GM15510 (cell line): ENCODE data around the gene CCP110.
A peak's percentile ranks its signal among the peaks of the same experiment; 100 is the strongest.

Experiments used
- POLR2A ChIP-seq: IDR thresholded peaks from 3 replicates; pipeline ENCODE4 v1.6.1; 2011; ENCODE audit warnings: borderline replicate concordance; ENCODE audit not compliant: insufficient read length; ENCODE audit errors: extremely low read depth

The CCP110 gene

GRCh38 chr16:19502395-19503131 lies 21.2 kb upstream of the CCP110 start:
- no peak for TF ChIP-seq POLR2A

DNA sequence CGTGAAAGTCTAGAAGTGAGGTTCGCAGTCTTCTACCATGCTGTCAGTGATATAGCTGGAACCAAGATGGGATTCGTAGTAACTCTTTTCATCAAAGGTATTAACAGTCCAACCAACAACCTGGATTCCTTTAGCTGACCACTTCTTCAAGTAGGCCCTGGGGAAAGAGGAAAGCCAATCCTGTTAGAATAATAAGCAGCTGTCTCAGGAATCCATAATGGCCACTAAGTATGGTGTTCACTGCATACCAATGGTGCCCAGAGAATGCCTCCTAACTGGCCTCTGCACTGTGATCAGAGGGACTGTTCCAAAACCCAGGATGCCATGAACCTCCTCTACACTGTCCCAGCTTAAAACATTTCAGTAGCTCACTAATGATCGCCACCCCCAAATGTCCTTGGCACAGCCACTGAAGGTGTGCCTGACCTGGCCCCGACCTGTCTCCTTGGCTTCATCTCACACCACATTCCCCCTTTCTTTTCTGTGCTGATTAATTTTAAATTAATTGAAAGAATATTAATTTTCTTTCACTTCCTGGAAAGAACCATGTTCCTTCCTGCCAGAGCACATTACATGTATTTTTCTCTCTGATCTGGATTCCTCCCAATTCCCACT lies 20.2 kb upstream of the CCP110 start:
- no peak for TF ChIP-seq POLR2A

GRCh38 chr16:19505600-19506303 lies 18.0 kb upstream of the CCP110 start:
- no peak for TF ChIP-seq POLR2A

DNA sequence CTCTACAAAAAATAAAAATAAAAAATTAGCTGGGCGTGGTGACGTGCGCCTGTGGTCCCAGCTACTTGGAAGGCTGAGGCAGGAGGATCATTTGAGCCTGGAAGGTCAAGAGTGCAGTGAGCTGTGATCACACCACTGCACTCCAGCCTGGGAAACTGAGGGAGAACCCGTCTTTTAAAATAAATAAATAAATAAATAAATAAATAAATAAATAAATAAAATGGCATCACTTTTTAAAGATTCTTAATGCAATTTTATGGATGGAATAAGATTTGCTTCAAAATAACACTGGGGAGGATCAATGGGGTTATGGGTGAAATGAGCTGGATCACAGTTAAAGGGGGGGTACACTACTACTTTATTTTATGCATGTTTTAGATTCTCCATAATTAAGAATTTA lies 16.8 kb upstream of the CCP110 start:
- no peak for TF ChIP-seq POLR2A

GRCh38 chr16:19507867-19508266 lies 15.9 kb upstream of the CCP110 start:
- TF ChIP-seq POLR2A: no peak

DNA sequence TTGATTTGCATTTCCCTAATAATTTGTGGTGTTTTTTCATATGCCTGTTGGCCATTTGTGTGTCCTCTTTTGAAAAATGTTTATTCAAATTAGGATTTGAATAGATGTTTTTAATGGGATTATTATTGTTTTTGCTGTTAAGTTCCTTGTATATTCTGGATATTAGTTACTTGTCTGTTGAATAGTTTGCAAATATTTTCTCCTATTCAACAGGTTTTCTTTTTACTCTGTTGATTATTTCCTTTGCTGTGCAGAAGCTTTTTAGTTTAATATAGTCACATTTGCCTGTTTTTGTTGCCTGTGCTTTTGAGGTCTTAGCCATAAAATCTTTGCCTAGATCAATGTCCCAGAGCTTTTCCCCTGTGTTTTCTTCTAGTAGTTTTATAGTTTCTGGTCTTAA lies 11.4 kb upstream of the CCP110 start:
- TF ChIP-seq POLR2A: no peak

GRCh38 chr16:19513377-19514053 lies 10.2 kb upstream of the CCP110 start:
- no peak for TF ChIP-seq POLR2A

DNA sequence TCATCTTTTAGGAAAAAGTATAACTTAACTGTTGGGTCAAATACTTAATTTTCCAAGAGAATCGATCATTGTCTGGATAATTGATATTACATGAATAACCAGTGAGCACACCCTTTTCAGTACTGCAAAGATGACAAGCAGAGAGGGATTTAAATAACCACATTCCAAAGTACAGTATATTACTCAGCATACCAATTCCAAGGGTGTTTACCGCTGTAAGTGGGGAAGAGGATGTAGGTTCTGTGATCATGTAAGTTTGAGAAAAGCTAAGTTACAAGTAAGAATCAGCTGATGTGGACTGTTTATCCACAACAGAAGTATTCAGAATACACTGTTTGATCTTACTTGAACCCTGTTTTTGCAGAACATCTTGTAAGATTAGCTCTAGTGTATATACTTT lies 8.0 kb upstream of the CCP110 start:
- TF ChIP-seq POLR2A: no peak

DNA sequence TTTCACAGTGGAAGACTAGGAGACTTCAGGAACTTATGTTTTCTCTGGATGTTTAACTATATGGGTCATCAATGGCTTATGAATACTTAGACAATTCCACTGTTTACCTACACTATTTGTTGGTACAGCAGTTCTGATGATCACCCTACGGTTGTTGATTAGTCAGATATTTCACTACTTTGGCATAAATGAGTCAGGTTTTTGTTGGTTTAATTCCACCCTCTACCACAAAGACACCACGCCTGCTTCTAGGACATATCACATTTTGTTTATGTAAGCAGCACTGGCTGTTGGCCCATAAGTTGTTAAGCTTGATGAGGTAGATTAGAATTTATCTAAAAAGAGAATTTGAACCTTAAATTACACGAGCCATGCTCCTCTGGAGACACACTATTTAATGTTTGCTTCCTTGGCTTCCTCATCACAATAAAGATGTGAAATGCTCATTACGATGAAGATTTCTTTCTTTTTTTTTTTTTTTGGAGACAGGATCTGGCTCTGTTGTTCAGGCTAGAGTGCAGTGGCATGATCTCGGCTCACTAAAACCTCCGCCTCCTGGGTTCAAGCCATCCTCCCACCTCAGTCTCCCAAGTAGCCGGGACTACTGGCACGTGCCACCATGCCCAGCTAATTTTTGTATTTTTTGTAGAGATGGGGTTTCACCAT lies 6.2 kb upstream of the CCP110 start:
- no peak for TF ChIP-seq POLR2A

DNA sequence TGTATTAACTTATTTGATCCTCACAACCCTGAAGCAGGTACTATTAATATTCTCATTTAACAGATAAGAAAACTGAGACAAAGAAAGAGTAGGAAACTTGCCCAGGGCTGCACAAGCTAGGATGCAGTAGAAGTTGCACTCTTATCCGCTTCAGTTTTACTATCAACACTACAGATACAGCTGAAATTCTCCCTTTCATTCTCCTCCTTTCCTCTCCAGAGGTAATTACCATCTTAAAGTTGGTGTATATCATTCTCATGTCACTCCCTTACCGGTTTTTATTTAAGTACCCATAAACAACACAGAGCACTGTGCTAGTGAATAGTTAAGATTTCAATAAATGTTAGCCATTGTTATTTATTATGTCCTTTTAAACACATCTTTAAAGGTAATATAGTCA lies 5.4 kb upstream of the CCP110 start:
- no peak for TF ChIP-seq POLR2A

GRCh38 chr16:19520861-19521331 lies 2.8 kb upstream of the CCP110 start:
- TF ChIP-seq POLR2A: no peak

DNA sequence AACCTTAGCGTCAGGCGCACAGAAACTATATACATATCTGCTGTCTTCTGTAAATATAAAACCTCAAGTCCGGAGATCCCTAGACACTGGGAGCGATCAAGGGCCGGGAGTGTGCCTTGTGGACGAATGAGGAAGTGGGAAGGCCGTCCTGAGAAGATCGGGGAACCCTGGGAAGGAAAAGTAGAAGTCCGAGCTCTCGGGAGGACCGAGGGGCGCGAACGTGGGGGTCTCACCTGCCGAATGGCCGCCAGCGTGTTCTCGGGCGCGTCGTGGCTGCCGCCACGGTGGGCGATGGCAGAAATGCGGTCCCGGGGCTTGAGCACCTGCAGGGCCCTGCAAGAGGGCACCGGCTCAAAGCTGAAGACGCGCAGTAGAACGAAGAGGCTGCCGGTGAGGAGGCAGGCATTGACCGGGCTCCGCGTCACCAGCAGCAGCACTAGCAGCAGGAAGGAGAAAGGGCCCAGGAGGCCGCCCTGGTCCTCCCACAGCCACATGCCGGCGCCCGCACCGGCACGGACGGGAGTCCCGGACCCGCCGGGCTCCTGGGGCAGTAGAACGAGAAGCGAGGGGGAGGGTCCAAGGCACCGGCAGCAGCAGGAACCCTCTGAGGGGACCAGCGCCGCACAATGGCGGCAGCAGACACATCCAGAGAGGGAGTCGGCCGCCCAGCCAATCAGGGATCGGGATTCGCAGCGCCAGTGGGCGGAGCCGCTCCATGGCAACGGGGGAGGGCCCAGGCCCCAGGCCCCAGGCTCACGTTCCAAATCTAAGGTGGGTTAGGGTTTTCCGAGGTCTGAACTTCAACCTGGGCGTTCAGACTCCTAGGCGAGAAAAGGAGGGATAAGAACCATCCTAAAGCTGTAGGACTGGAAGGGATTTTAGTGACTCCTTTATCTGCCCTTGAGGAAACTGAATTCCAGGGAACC lies 2.0 kb upstream of the CCP110 start, which contains the start of gene GDE1:
TSS of gene GDE1 (minus strand) at position 628 of the 926 bp plus-strand sequence. CDS start at position 494, 134 bp downstream.
- peak; percentile 90 for TF ChIP-seq POLR2A

DNA sequence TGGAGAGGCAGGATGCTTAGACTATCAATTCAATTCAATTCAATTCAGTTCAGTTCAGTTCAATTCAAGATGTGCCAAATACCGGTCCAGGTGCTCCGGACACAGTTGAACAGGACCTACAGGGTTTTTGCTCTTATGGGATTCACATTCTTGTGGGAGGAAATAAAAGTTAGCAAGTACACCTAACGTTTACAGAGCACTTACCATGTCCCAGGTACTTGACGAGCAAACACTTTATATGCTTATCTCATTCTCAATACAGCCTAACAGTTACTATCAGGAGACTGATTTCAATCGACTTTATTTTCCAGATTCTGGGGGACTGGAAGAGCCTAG lies 1.4 kb upstream of the CCP110 start:
- no peak for TF ChIP-seq POLR2A
